Measurements from ENCODE around the gene CRIP3. TPM values are rescaled to one million over a fixed set of nuclear protein-coding genes. Genes with fewer than 3 reads are reported as not detected.

The CRIP3 gene
- total RNA-seq, 4 donors from 2014 or later: not detected

- Histone ChIP-seq H3K9me3 (no peaks in the 10 kb centered on the region), H3K4me3 (no peak overlapping the region), H3K36me3 (no peaks in the 10 kb centered on the region), H3K27me3 (peaks cover 0 to 36% (median 0%) of the 10 kb centered on the region in 4 donors), H3K27ac (replicated peaks in 1 of 4) (no peak overlapping the region), H3K4me1 (peaks cover 0 to 5% (median 2%) of the 10 kb centered on the region in 4 donors)
- TF ChIP-seq POLR2AphosphoS5 (IDR thresholded peaks at IDR 0.05) (no peak), EP300 (IDR thresholded peaks at IDR 0.05) (no peak)
- DNase-seq (ENCODE audit: extremely low spot score): no peak
- WGBS: 78% methylated on average over 12 of the region's 12 CpGs
- intact Hi-C loops (cut with DNase I): no loop called here
Observed at GRCh38 chr6:43298565-43299337, 9.9 kb downstream of the CRIP3 start.

GRCh38 chr6:43297644-43298564 is 10.7 kb downstream of the CRIP3 start, which contains the start of gene SLC22A7:
Gene SLC22A7 (plus strand): TSS chr6:43298260. CDS start chr6:43298359, 99 bp downstream.
- peaks cover 0 to 36% (median 0%) of the 10 kb centered on the region in 4 donors for H3K27me3 ChIP-seq
- TF ChIP-seq EP300 (IDR thresholded peaks at IDR 0.05): no peak
- no peaks in the 10 kb centered on the region for H3K36me3 ChIP-seq
- intact Hi-C loops (cut with DNase I): no loop called here
- DNase-seq (ENCODE audit: extremely low spot score): no peak
- no peak within 1 kb of the TSS for H3K27ac ChIP-seq (replicated peaks in 1 of 4)
- H3K4me3 ChIP-seq: no peak within 1 kb of the TSS
- peaks cover 0 to 5% (median 2%) of the 10 kb centered on the region in 4 donors for H3K4me1 ChIP-seq
- no peaks in the 10 kb centered on the region for H3K9me3 ChIP-seq
- 77% methylated on average over 7 of the region's 10 CpGs for WGBS

GRCh38 chr6:43296780-43297497 is 11.7 kb downstream of the CRIP3 start:
- Histone ChIP-seq H3K9me3 (no peaks in the 10 kb centered on the region), H3K4me1 (peaks cover 0 to 5% (median 2%) of the 10 kb centered on the region in 4 donors), H3K27ac (replicated peaks in 1 of 4) (no peak overlapping the region), H3K4me3 (no peak overlapping the region), H3K36me3 (no peaks in the 10 kb centered on the region), H3K27me3 (peaks cover 0 to 31% (median 0%) of the 10 kb centered on the region in 4 donors)
- intact Hi-C loops (cut with DNase I): no loop called here
- 92% methylated on average over 5 of the region's 5 CpGs for WGBS
- no peak for TF ChIP-seq EP300 (IDR thresholded peaks at IDR 0.05)
- TF ChIP-seq POLR2A (IDR thresholded peaks at IDR 0.05; ENCODE audit: low read depth): no peak
- no peak for TF ChIP-seq POLR2AphosphoS5 (IDR thresholded peaks at IDR 0.05)
- TF ChIP-seq CTCF (IDR thresholded peaks at IDR 0.05): no peak
- no peak for DNase-seq (ENCODE audit: extremely low spot score)

GRCh38 chr6:43295456-43295855 is 13.2 kb downstream of the CRIP3 start:
- no peaks in the 10 kb centered on the region for H3K9me3 ChIP-seq

More at GRCh38 chr6:43295456-43295855, 13.2 kb downstream of the CRIP3 start:
- intact Hi-C loops (cut with DNase I): no loop called here
- WGBS: 93% methylated on average over 3 of the region's 3 CpGs
- H3K27me3 ChIP-seq: peaks cover 0 to 24% (median 0%) of the 10 kb centered on the region in 4 donors
- H3K36me3 ChIP-seq: no peaks in the 10 kb centered on the region
- H3K4me1 ChIP-seq: peaks cover 0 to 5% (median 2%) of the 10 kb centered on the region in 4 donors
- no peak overlapping the region for H3K27ac ChIP-seq (replicated peaks in 1 of 4)
- H3K4me3 ChIP-seq: no peak overlapping the region
- DNase-seq (ENCODE audit: extremely low spot score): no peak
- TF ChIP-seq POLR2AphosphoS5 (IDR thresholded peaks at IDR 0.05) (no peak), CTCF (IDR thresholded peaks at IDR 0.05) (no peak), POLR2A (IDR thresholded peaks at IDR 0.05; ENCODE audit: low read depth) (no peak), EP300 (IDR thresholded peaks at IDR 0.05) (no peak)

All from esophagus muscularis mucosa (tissue), 4 donors.